Mesendoderm (in vitro differentiated cells): Measurements from ENCODE around the gene GRAP.

Experiments used
- DNase-seq: peaks from one replicate; pipeline ENCODE4 v3.0.0; 2013
- H2AK5ac ChIP-seq: 2 replicates; pipeline ENCODE4 v1.6.1; 2013; ENCODE audit warnings: low read length, inconsistent platforms
- H2BK120ac ChIP-seq: 2 replicates; pipeline ENCODE4 v1.6.1; 2013; ENCODE audit warnings: low read depth, mild to moderate bottlenecking, low read length, moderate library complexity, mixed read lengths
- H2BK15ac ChIP-seq: replicated peaks from 2 replicates; pipeline ENCODE4 v1.6.1; 2013; ENCODE audit warnings: low read depth, mild to moderate bottlenecking, moderate library complexity
- H2BK5ac ChIP-seq: 2 replicates; pipeline ENCODE4 v1.6.1; 2013; ENCODE audit warnings: low read length, inconsistent platforms
- H3K18ac ChIP-seq: 2 replicates; pipeline ENCODE4 v1.6.1; 2013; ENCODE audit warnings: mild to moderate bottlenecking, low read length, mixed read lengths
- H3K23ac ChIP-seq: one replicate; pipeline ENCODE4 v1.6.1; 2013; ENCODE audit warnings: low read length
- H3K27ac ChIP-seq: 2 replicates; pipeline ENCODE4 v1.5.1; 2013; ENCODE audit warnings: low read depth, mild to moderate bottlenecking, inconsistent platforms, low read length, moderate library complexity
- H3K27me3 ChIP-seq: 2 replicates; pipeline ENCODE4 v1.6.1; 2013; ENCODE audit warnings: low read length, control low read depth, mild to moderate bottlenecking, inconsistent platforms; ENCODE audit not compliant: insufficient read depth, poor library complexity
- H3K36me3 ChIP-seq: 2 replicates; pipeline ENCODE4 v1.6.1; 2013; ENCODE audit warnings: low read length, inconsistent platforms; ENCODE audit not compliant: control insufficient read depth, insufficient read depth
- H3K4ac ChIP-seq: one replicate; pipeline ENCODE4 v1.6.1; 2013; ENCODE audit warnings: low read depth, mild to moderate bottlenecking, low read length, moderate library complexity
- H3K4me1 ChIP-seq: 2 replicates; pipeline ENCODE4 v1.6.1; 2013; ENCODE audit warnings: low read depth, low read length, inconsistent platforms; ENCODE audit not compliant: control insufficient read depth
- H3K4me2 ChIP-seq: 2 replicates; pipeline ENCODE4 v1.6.1; 2013; ENCODE audit warnings: low read length
- H3K4me3 ChIP-seq: 2 replicates; pipeline ENCODE4 v1.5.1; 2013; ENCODE audit warnings: mild to moderate bottlenecking, low read length
- H3K56ac ChIP-seq: one replicate; pipeline ENCODE4 v1.6.1; 2013; ENCODE audit warnings: low read length
- H3K79me1 ChIP-seq: 2 replicates; pipeline ENCODE4 v1.6.1; 2013; ENCODE audit warnings: low read length, inconsistent platforms
- H3K79me2 ChIP-seq: 2 replicates; pipeline ENCODE4 v1.6.1; 2013; ENCODE audit warnings: mild to moderate bottlenecking, low read length; ENCODE audit not compliant: control insufficient read depth, insufficient read depth
- H3K9ac ChIP-seq: 2 replicates; pipeline ENCODE4 v1.6.1; 2013; ENCODE audit warnings: low read length, inconsistent platforms
- H4K5ac ChIP-seq: one replicate; pipeline ENCODE4 v1.6.1; 2013; ENCODE audit warnings: low read length
- H4K8ac ChIP-seq: one replicate; pipeline ENCODE4 v1.6.1; 2013; ENCODE audit warnings: low read depth, mild to moderate bottlenecking, control low read depth, low read length, moderate library complexity
- WGBS: extraction: QIAGEN DNeasy Blood & Tissue Kit; methylation state at CpG from one replicate; pipeline ENCODE4 v1.1.7; 2013; ENCODE audit warnings: low lambda C conversion rate, missing lambda C conversion rate; ENCODE audit not compliant: insufficient coverage; ENCODE audit errors: extremely low coverage; 5-methylcytosine and 5-hydroxymethylcytosine counted together

Gene GRAP

GRCh38 chr17:19010729-19011505, 35.8 kb downstream of the GRAP start:
- no peaks in the 10 kb centered on the region for H3K79me2 ChIP-seq
- H3K36me3 ChIP-seq = no peaks in the 10 kb centered on the region
- H3K9ac ChIP-seq = no peak overlapping the region
- H2BK5ac ChIP-seq = no peak overlapping the region
- H4K5ac ChIP-seq = no peak overlapping the region
- H3K4me2 ChIP-seq = no peak overlapping the region
- no peak overlapping the region for H3K27ac ChIP-seq
- no peaks in the 10 kb centered on the region for H3K27me3 ChIP-seq
- H3K18ac ChIP-seq = no peak overlapping the region
- no peak overlapping the region for H2BK15ac ChIP-seq
- no peak overlapping the region for H2AK5ac ChIP-seq
- H4K8ac ChIP-seq = no peak overlapping the region
- H3K4me3 ChIP-seq = no peak overlapping the region
- H3K79me1 ChIP-seq = no peaks in the 10 kb centered on the region
- no peak overlapping the region for H3K23ac ChIP-seq
- H3K4ac ChIP-seq = no peak overlapping the region
- H3K4me1 ChIP-seq = peaks cover 2% of the 10 kb centered on the region
- DNase-seq = peak; percentile 38
- WGBS = no CpG with 5 or more reads among the region's 11 CpGs
- H3K56ac ChIP-seq = no peak overlapping the region
- no peak overlapping the region for H2BK120ac ChIP-seq

GRCh38 chr17:19009970-19010369, 36.8 kb downstream of the GRAP start:
- no peak for DNase-seq
- H3K79me1 ChIP-seq = no peaks in the 10 kb centered on the region
- WGBS = no CpG with 5 or more reads among the region's 12 CpGs
- no peak overlapping the region for H3K56ac ChIP-seq
- H3K27me3 ChIP-seq = no peaks in the 10 kb centered on the region
- peaks cover 5% of the 10 kb centered on the region for H3K4me1 ChIP-seq
- no peak overlapping the region for H2BK15ac ChIP-seq
- no peak overlapping the region for H3K18ac ChIP-seq
- H2BK120ac ChIP-seq = no peak overlapping the region
- H3K23ac ChIP-seq = no peak overlapping the region
- H3K4ac ChIP-seq = no peak overlapping the region
- no peak overlapping the region for H3K27ac ChIP-seq
- no peak overlapping the region for H3K4me3 ChIP-seq
- H3K36me3 ChIP-seq = no peaks in the 10 kb centered on the region
- H2BK5ac ChIP-seq = no peak overlapping the region
- no peaks in the 10 kb centered on the region for H3K79me2 ChIP-seq
- no peak overlapping the region for H4K8ac ChIP-seq
- H2AK5ac ChIP-seq = no peak overlapping the region
- H3K9ac ChIP-seq = no peak overlapping the region
- H3K4me2 ChIP-seq = no peak overlapping the region
- no peak overlapping the region for H4K5ac ChIP-seq

- H3K79me1 ChIP-seq = peaks cover 13% of the 10 kb centered on the region
- H3K79me2 ChIP-seq = peaks cover 22% of the 10 kb centered on the region
- DNase-seq = no peak
- H4K5ac ChIP-seq = no peak overlapping the region
- H2BK120ac ChIP-seq = no peak overlapping the region
- no peak overlapping the region for H3K23ac ChIP-seq
- no peak overlapping the region for H3K4ac ChIP-seq
- H3K27me3 ChIP-seq = no peaks in the 10 kb centered on the region
- no peak overlapping the region for H4K8ac ChIP-seq
- H2BK5ac ChIP-seq = no peak overlapping the region
- no peak overlapping the region for H2BK15ac ChIP-seq
- H3K56ac ChIP-seq = no peak overlapping the region
- no peak overlapping the region for H3K4me3 ChIP-seq
- H3K4me2 ChIP-seq = no peak overlapping the region
- no peak overlapping the region for H2AK5ac ChIP-seq
- no peaks in the 10 kb centered on the region for H3K36me3 ChIP-seq
- no peak overlapping the region for H3K9ac ChIP-seq
- no peak overlapping the region for H3K27ac ChIP-seq
- peaks cover 12% of the 10 kb centered on the region for H3K4me1 ChIP-seq
- H3K18ac ChIP-seq = no peak overlapping the region
Measured at GRCh38 chr17:19006698-19007097, 40.1 kb downstream of the GRAP start.

DNA sequence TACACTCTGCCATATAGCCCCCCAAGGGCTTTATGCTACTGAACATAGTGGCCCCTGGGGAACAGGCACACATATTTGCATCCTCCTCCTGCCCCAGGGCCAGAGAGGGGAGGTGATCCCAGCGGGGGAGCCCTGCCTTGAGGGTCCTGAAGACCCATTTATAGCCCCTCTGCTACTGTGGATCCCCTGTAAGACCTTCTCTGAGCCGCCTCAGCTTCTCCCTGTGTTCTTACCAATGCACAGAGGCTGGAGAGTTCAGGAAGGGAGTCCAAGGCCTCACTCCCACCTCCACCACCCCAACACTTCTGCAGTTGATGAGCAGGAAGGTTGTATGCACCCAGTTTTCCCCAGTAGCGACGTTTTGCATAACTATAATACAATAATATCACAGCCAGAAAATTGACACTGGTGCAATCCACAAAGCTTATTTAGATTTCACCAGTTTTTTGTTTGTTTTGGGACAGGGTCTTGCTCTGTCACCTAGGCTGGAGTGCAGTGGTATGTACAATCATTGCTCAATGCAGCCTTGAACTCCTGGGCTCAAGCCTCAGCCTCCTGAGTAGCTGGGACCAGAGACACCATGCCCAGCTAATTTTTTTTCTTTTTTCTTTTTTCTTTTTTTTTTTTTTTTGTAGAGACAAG, 40.8 kb downstream of the GRAP start:
- Histone ChIP-seq H3K18ac (no peak overlapping the region), H2AK5ac (no peak overlapping the region)

DNA sequence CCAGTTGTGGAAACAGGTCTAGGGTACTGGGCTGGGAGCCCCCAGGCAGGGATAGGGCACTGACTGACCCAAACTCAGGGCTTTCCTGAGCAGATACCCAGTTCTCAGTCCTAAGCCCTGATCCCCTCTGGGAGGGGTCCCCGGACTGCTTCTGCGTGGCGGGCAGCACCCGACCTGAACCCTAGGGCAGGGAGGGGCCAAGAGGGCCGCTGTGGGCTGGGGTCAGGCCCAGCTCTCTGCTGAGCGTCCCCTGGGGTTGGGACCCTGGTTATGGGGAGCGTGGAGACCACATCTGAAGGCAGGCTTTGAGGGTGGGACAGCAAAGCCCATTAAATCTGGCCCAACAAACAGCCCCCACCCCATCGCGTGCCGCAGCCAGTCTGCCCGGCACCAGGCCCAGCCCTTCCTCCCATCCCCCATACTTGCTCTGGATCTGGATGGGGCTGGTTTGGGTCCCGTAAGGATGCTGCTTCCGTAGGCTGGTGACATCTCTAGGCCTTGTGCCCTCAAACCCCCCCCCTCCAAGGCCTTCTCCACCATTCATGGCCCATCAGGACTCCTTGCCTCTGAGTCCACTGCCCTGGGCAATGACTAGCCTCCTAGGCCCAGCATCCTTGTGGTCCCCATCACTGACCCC, 41.5 kb downstream of the GRAP start:
- H3K9ac ChIP-seq = peak overlapping the region; percentile 69
- H2BK5ac ChIP-seq = peak overlapping the region; percentile 87
- no peaks in the 10 kb centered on the region for H3K27me3 ChIP-seq
- WGBS = no CpG with 5 or more reads among the region's 13 CpGs
- peak overlapping the region; percentile 87 for H4K8ac ChIP-seq
- H3K56ac ChIP-seq = peak overlapping the region; percentile 88
- H3K4me1 ChIP-seq = peaks cover 9% of the 10 kb centered on the region
- H2BK120ac ChIP-seq = peak overlapping the region; percentile 30
- no peak overlapping the region for H3K4me3 ChIP-seq
- H3K4me2 ChIP-seq = peak overlapping the region; percentile 94
- H3K79me2 ChIP-seq = peaks cover 36% of the 10 kb centered on the region
- H3K27ac ChIP-seq = peak overlapping the region; percentile 13
- H2BK15ac ChIP-seq = no peak overlapping the region
- H3K4ac ChIP-seq = peak overlapping the region; percentile 39
- H3K36me3 ChIP-seq = peaks cover 1% of the 10 kb centered on the region
- peak overlapping the region; percentile 57 for H3K18ac ChIP-seq
- DNase-seq = no peak
- H2AK5ac ChIP-seq = peak overlapping the region; percentile 74
- peaks cover 21% of the 10 kb centered on the region for H3K79me1 ChIP-seq
- H3K23ac ChIP-seq = peak overlapping the region; percentile 89
- no peak overlapping the region for H4K5ac ChIP-seq

More for the DNA sequence above, 40.8 kb downstream of the GRAP start:
- Histone ChIP-seq H3K36me3 (peaks cover 1% of the 10 kb centered on the region), H3K4me2 (no peak overlapping the region), H3K4me1 (peaks cover 9% of the 10 kb centered on the region), H3K23ac (no peak overlapping the region), H2BK15ac (no peak overlapping the region), H3K4ac (no peak overlapping the region), H3K27me3 (no peaks in the 10 kb centered on the region), H2BK120ac (no peak overlapping the region), H3K79me1 (peaks cover 18% of the 10 kb centered on the region), H3K79me2 (peaks cover 30% of the 10 kb centered on the region), H2BK5ac (no peak overlapping the region), H3K27ac (no peak overlapping the region), H3K56ac (no peak overlapping the region), H4K8ac (no peak overlapping the region), H3K9ac (no peak overlapping the region), H3K4me3 (no peak overlapping the region), H4K5ac (no peak overlapping the region)
- WGBS = no CpG with 5 or more reads among the region's 4 CpGs
- no peak for DNase-seq
